A549 (cell line): ENCODE measurements around the gene TGFBR3L. TPM values are rescaled to one million over a fixed set of nuclear protein-coding genes. Genes with fewer than 3 reads are reported as not detected.
A peak's percentile ranks its signal among the peaks of the same experiment; 100 is the strongest.

ENCODE experiments used
- ATAC-seq, 2 experiments: fragments of 200-7000 bp in 1 of 2; fragments of >200 bp in 1 of 2; cut with Nextera tagmentation in 1 of 2; cut with Tn5 transposase in 1 of 2; 3 replicates each; pipeline versions ENCODE4 v1.8.0 to v1.9.1; 2018 to 2020; ENCODE audit warnings: mild to moderate bottlenecking in 1 of 2, moderate library complexity in 1 of 2
- CTCF ChIA-PET: fragments of 300-600 bp; sonication (Branson Sonifier 250); formaldehyde crosslinking; extraction: SDS; loops from one replicate; lab custom pipeline; 2021; ENCODE audit warnings: antibody characterized with exemption, inconsistent platforms; lab: Yijun Ruan, JAX
- POLR2A ChIA-PET: fragments of 350-600 bp; formaldehyde crosslinking; extraction: SDS; loops from one replicate; lab custom pipeline; 2021; ENCODE audit warnings: antibody characterized with exemption, inconsistent platforms; lab: Yijun Ruan, JAX
- DNase-seq, 2 experiments: peaks; one replicate each; pipeline versions ENCODE4 v3.0.0 to v3.0.0-alpha.2; 2011 to 2016; ENCODE audit warnings: low read depth in 1 of 2, low spot score in 1 of 2
- FAIRE-seq: peaks from 2 replicates; lab custom pipeline; 2011; peaks lifted over from hg19 to GRCh38; lab: Jason Lieb, UNC
- H3K27ac ChIP-seq, 2 experiments: fragments of >200 bp; sonication (Bioruptor Twin); formaldehyde crosslinking; 3 replicates each; pipeline ENCODE4 v1.5.1; 2016 to 2017
- H3K4me1 ChIP-seq: fragments of >200 bp; sonication (Bioruptor Twin); formaldehyde crosslinking; 3 replicates; pipeline ENCODE4 v1.6.1; 2016
- H3K4me2 ChIP-seq: fragments of >200 bp; sonication (Bioruptor Twin); formaldehyde crosslinking; 3 replicates; pipeline ENCODE4 v1.6.1; 2016
- H3K4me3 ChIP-seq: fragments of >200 bp; sonication (Bioruptor Twin); formaldehyde crosslinking; 3 replicates; pipeline ENCODE4 v1.5.1; 2016
- H3K9me3 ChIP-seq: fragments of >200 bp; sonication (Bioruptor Twin); formaldehyde crosslinking; 3 replicates; pipeline ENCODE4 v1.6.1; 2016
- ATOH8 ChIP-seq: fragments of 250-450 bp; sonication (Bioruptor Pico); IDR thresholded peaks from 2 replicates; pipeline ENCODE4 v1.5.0; 2020; ENCODE audit warnings: low read depth, mild to moderate bottlenecking, moderate library complexity
- CTCF ChIP-seq: fragments of >200 bp; sonication (Bioruptor Twin); formaldehyde crosslinking; IDR thresholded peaks from 3 replicates; pipeline ENCODE4 v1.5.1; 2016
- E2F6 ChIP-seq: IDR thresholded peaks from 2 replicates; pipeline ENCODE4 v1.6.1; 2012; ENCODE audit warnings: low read depth, borderline replicate concordance
- HDAC2 ChIP-seq: fragments of 200-600 bp; sonication (generic); IDR thresholded peaks from 2 replicates; pipeline ENCODE4 v1.6.1; 2016
- HMGXB4 ChIP-seq: fragments of 250-450 bp; sonication (Bioruptor Pico); IDR thresholded peaks from 2 replicates; pipeline ENCODE4 v1.5.0; 2021; ENCODE audit warnings: mild to moderate bottlenecking, moderate library complexity, borderline replicate concordance
- HOXB5 ChIP-seq: fragments of 250-450 bp; sonication (Bioruptor Pico); IDR thresholded peaks from 2 replicates; pipeline ENCODE4 v1.5.0; 2020; ENCODE audit warnings: mild to moderate bottlenecking, moderate library complexity
- JUN ChIP-seq, 2 experiments: fragments of >200 bp; sonication (Bioruptor Twin); formaldehyde crosslinking; IDR thresholded peaks; 2 replicates in 1 of 2; 3 replicates in 1 of 2; pipeline ENCODE4 v1.6.1; 2016 to 2017
- MAX ChIP-seq: IDR thresholded peaks from 2 replicates; pipeline ENCODE4 v1.6.1; 2012
- POLR2AphosphoS2 ChIP-seq: conservative IDR thresholded peaks from 2 replicates; pipeline ENCODE4 v1.6.1; 2012; ENCODE audit warnings: low read length, improper control_type of control experiment, inconsistent platforms
- RAD21 ChIP-seq, 2 experiments: fragments of >200 bp in 1 of 2; sonication (Bioruptor Twin) in 1 of 2; formaldehyde crosslinking in 1 of 2; IDR thresholded peaks in 1 of 2; conservative IDR thresholded peaks in 1 of 2; 2 replicates in 1 of 2; 3 replicates in 1 of 2; pipeline ENCODE4 v1.6.1; 2012 to 2018; ENCODE audit warnings: inconsistent platforms in 1 of 2
- SMC3 ChIP-seq: fragments of >200 bp; sonication (Bioruptor Twin); formaldehyde crosslinking; IDR thresholded peaks from 3 replicates; pipeline ENCODE4 v1.6.1; 2018; ENCODE audit warnings: inconsistent platforms
- ZSCAN20 ChIP-seq: fragments of 250-450 bp; sonication (Bioruptor Pico); IDR thresholded peaks from 2 replicates; pipeline ENCODE4 v1.8.0; 2022; ENCODE audit warnings: mild to moderate bottlenecking, moderate library complexity
- WGBS: methylation state at CpG from one replicate; pipeline ENCODE4 v1.1.6; 2017; ENCODE audit errors: missing lambda C conversion rate; 5-methylcytosine and 5-hydroxymethylcytosine counted together
- polyA plus RNA-seq, 4 experiments: library from polyadenylated mRNA; depleted of rRNA in 3 of 4; stranded (reverse); fragments of >200 nt; fragmentation: RNase III in 1 of 4; extraction: RNeasy Plus Mini Kit Qiagen cat#74134 plus additional on column Dnase treatment in 1 of 4; gene quantifications; 2 replicates in 3 of 4; 3 replicates in 1 of 4; pipeline ENCODE4 v1.2.3, GENCODE V29; 2011 to 2017

Gene TGFBR3L
- polyA plus RNA-seq, 2 of the 4 experiments (the other 2 are of a cell fraction), result 0.21 to 1.2 TPM

GRCh38 chr19:7925171-7925851, 10.7 kb downstream of the TGFBR3L start:
- Histone ChIP-seq H3K9me3 (no peaks in the 10 kb centered on the region), H3K4me2 (peak overlapping the region; percentile 100), H3K27ac (peak overlapping the region; percentile 80 to 92), H3K4me3 (peak overlapping the region; percentile 82)
- CTCF ChIA-PET, result no interaction called here
- peak; percentile 71 to 75 for DNase-seq
- no peak for FAIRE-seq
- ATAC-seq, result peak; percentile 48 to 55; a peak in 5 of 6 replicates
- TF ChIP-seq HOXB5 (CRISPR knock-in tag) (peak; percentile 69; the same call in 1 of the 2 replicates), MAX (peak; percentile 98), ATOH8 (CRISPR knock-in tag) (0 out of 2 replicates have a peak, but pooled peaks have one; percentile 68), HDAC2 (no peak), HMGXB4 (CRISPR knock-in tag) (no peak), E2F6 (peak; percentile 93), CTCF (peak; percentile 79), RAD21 (conservative IDR thresholded peaks at IDR 0.05 in 1 of 2, IDR thresholded peaks at IDR 0.05 in 1 of 2) (peak; percentile 21 to 47; a peak in 4 of 5 replicates), SMC3 (peak; percentile 58)
- TF ChIP-seq, all 56 proteins: peak for 7
- POLR2A ChIA-PET, result no interaction called here
- H3K4me1 ChIP-seq, result peaks cover 28% of the 10 kb centered on the region
- WGBS, result no CpG with 5 or more reads among the region's 98 CpGs

GRCh38 chr19:7926021-7926726, 11.5 kb downstream of the TGFBR3L start, which contains the start of gene CTXN1:
TSS of gene CTXN1 (minus strand) at chr19:7926135. CDS start at chr19:7925538, 597 bp downstream.
- 51% methylated on average over 14 of the region's 65 CpGs for WGBS
- DNase-seq (peak; percentile 40 to 45), FAIRE-seq (no peak), ATAC-seq (peak; percentile 39 to 51)
- peak within 1 kb of the TSS; percentile 82 for H3K4me3 ChIP-seq
- TF ChIP-seq JUN (IDR thresholded peaks at IDR 0.05) (peak in 1 of 2 experiments; percentile 27; a peak in 1 of 5 replicates), POLR2AphosphoS2 (0 out of 2 replicates have a peak, but pooled peaks have one; percentile 45), ZSCAN20 (no peak)
- H3K27ac ChIP-seq, result peak within 1 kb of the TSS; percentile 80 to 92
- no peaks in the 10 kb centered on the region for H3K9me3 ChIP-seq
- H3K4me2 ChIP-seq, result peak within 1 kb of the TSS; percentile 100
- CTCF ChIA-PET, result interaction anchor here (1.0 to 2.0 kb wide), 4 partner anchors 8 to 18 kb away, joined by 4 to 13 read pairs (median 6); partner anchors contain the start of gene TIMM44
- POLR2A ChIA-PET, result no interaction called here
- H3K4me1 ChIP-seq, result peaks cover 25% of the 10 kb centered on the region
